ENCODE measurements around the gene SELENON. TPM values are rescaled to one million over a fixed set of nuclear protein-coding genes. Genes with fewer than 3 reads are reported as not detected.
A peak's percentile ranks its signal among the peaks of the same experiment; 100 is the strongest.

SELENON gene
- total and polyA plus RNA-seq, 2 of the 13 experiments (the other 11 are each of a cell fraction or from before 2014, with no cell fraction given) = 3.8 to 8.0 TPM

DNA sequence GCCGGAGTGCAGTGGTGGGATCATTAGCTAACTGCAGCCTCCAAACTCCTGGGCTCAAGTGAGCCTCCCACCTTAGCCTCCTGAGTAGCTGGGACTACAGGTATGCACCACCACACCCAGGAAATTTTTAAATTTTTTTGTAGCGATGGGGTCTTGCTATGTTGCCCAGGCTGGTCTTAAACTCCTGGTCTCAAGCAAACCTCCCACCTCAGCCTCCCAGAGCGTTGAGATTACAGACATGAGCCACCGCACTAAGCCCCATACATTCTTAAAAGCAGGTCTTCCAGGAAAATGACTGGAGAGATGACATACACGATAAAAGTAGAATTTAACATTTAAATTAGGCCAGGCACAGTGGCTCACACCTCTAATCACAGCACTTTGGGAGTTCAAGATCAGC is 33.2 kb downstream of the SELENON start:
- BruUV-seq (replicated peaks) = no TSS peak
- H3K27ac ChIP-seq (ENCODE audit: extremely low read length, insufficient read depth, low read length) = no peak overlapping the region
- peaks cover 31 to 75% of the 10 kb centered on the region in 2 experiments for H3K36me3 ChIP-seq (replicated peaks in 1 of 2; ENCODE audit: control insufficient read depth in 1 of 2, insufficient read depth in 2 of 2, low read length in 2 of 2)
- POLR2A ChIA-PET = no interaction called here
- H2AFZ ChIP-seq (ENCODE audit: low read length) = no peak overlapping the region
- H3K79me2 ChIP-seq (ENCODE audit: insufficient read depth, low read length) = no peaks in the 10 kb centered on the region
- no peak for DNase-seq (ENCODE audit: low spot score)
- TF ChIP-seq ZNF121 (CRISPR knock-in tag; IDR thresholded peaks at IDR 0.05) = peak; percentile 48; the same call in 1 of the 2 replicates
- TF ChIP-seq, protein P1, sequence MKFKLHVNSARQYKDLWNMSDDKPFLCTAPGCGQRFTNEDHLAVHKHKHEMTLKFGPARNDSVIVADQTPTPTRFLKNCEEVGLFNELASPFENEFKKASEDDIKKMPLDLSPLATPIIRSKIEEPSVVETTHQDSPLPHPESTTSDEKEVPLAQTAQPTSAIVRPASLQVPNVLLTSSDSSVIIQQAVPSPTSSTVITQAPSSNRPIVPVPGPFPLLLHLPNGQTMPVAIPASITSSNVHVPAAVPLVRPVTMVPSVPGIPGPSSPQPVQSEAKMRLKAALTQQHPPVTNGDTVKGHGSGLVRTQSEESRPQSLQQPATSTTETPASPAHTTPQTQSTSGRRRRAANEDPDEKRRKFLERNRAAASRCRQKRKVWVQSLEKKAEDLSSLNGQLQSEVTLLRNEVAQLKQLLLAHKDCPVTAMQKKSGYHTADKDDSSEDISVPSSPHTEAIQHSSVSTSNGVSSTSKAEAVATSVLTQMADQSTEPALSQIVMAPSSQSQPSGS (CRISPR knock-in tag; IDR thresholded peaks at IDR 0.05) = no peak
- intact Hi-C loops (cut with micrococcal nuclease; ENCODE audit: unreplicated experiment) = no loop called here
- no peaks in the 10 kb centered on the region for H3K27me3 ChIP-seq (ENCODE audit: control insufficient read depth in 1 of 2, insufficient read depth in 2 of 2, low read length in 2 of 2)
- no peaks in the 10 kb centered on the region for H3K9me3 ChIP-seq (ENCODE audit: low read length)
- H4K20me1 ChIP-seq (ENCODE audit: insufficient read depth, low read length) = no peaks in the 10 kb centered on the region
- no peaks in the 10 kb centered on the region for H3K4me1 ChIP-seq (ENCODE audit: insufficient read depth, low read length)
- no peak for ATAC-seq
- no peak overlapping the region for H3K4me3 ChIP-seq (replicated peaks in 1 of 3; ENCODE audit: insufficient read depth in 1 of 3, low read depth in 2 of 3, low read length in 3 of 3)
- CTCF ChIA-PET (ENCODE audit: low intra/inter-chr PET ratio, low total read pairs) = no interaction called here
- in situ Hi-C loops (cut with HindIII; ENCODE audit: extremely low pct_ligation_motif_present, low pct_unique_long_range_greater_than_20kb) = no loop called here
- no peak for FAIRE-seq
- no peak overlapping the region for H3K9ac ChIP-seq (ENCODE audit: insufficient read depth, low read depth, low read length)
- no peak overlapping the region for H3K4me2 ChIP-seq (ENCODE audit: low read depth, low read length)
- 92% methylated on average over 5 of the region's 5 CpGs for WGBS (ENCODE audit: low lambda C conversion rate)

DNA sequence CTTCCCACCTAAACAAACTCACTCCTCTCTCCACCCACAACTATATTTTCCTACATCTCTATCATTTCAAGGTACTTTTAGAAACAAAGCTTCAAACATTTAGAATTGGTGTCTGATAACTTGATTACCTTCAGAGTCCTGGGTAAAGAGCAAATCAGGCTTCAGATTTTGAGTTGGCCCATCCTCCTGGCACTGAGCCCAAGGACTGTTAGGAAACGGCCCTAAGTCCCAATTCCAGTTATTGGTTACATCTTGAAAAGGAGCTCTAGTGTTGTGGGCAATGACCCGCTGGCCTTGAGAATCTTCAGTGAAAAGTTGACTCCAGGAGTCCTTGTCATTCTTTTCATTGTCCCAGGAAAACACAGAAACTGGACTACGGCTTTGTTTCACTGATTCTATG is 34.9 kb downstream of the SELENON start:
- Histone ChIP-seq H3K4me1 (ENCODE audit: insufficient read depth, low read length) (no peaks in the 10 kb centered on the region), H3K79me2 (ENCODE audit: insufficient read depth, low read length) (peaks cover 6% of the 10 kb centered on the region), H3K4me3 (replicated peaks in 1 of 3; ENCODE audit: insufficient read depth in 1 of 3, low read depth in 2 of 3, low read length in 3 of 3) (no peak overlapping the region), H3K27me3 (ENCODE audit: control insufficient read depth in 1 of 2, insufficient read depth in 2 of 2, low read length in 2 of 2) (no peaks in the 10 kb centered on the region), H2AFZ (ENCODE audit: low read length) (no peak overlapping the region), H3K27ac (ENCODE audit: extremely low read length, insufficient read depth, low read length) (no peak overlapping the region), H3K9ac (ENCODE audit: insufficient read depth, low read depth, low read length) (no peak overlapping the region), H3K4me2 (ENCODE audit: low read depth, low read length) (no peak overlapping the region), H3K9me3 (ENCODE audit: low read length) (no peaks in the 10 kb centered on the region), H4K20me1 (ENCODE audit: insufficient read depth, low read length) (no peaks in the 10 kb centered on the region), H3K36me3 (replicated peaks in 1 of 2; ENCODE audit: control insufficient read depth in 1 of 2, insufficient read depth in 2 of 2, low read length in 2 of 2) (peaks cover 25 to 58% of the 10 kb centered on the region in 2 experiments)
- FAIRE-seq (no peak), ATAC-seq (no peak), DNase-seq (ENCODE audit: low spot score) (no peak)
- TF ChIP-seq CBX5 (CRISPR knock-in tag; IDR thresholded peaks at IDR 0.05; ENCODE audit: borderline replicate concordance) (no peak), TRIM24 (CRISPR knock-in tag; IDR thresholded peaks at IDR 0.05) (no peak), SOX13 (IDR thresholded peaks at IDR 0.05) (no peak), SOX13 (CRISPR knock-in tag; conservative IDR thresholded peaks at IDR 0.05 in 1 of 2, IDR thresholded peaks at IDR 0.05 in 1 of 2) (0 out of 4 replicates have a peak, but pooled peaks of 1 of the 2 experiments have one; percentile 6)
- intact Hi-C loops (cut with micrococcal nuclease; ENCODE audit: unreplicated experiment) = no loop called here
- WGBS (ENCODE audit: low lambda C conversion rate) = 78% methylated on average over 3 of the region's 3 CpGs
- ChIA-PET POLR2A (interaction anchor here (1.2 kb wide), 1 partner anchor 15 kb away, joined by 5 read pairs; the partner anchor contains the start of gene MTFR1L), CTCF (ENCODE audit: low intra/inter-chr PET ratio, low total read pairs) (no interaction called here)
- in situ Hi-C loops (cut with HindIII; ENCODE audit: extremely low pct_ligation_motif_present, low pct_unique_long_range_greater_than_20kb) = loop anchor here (5.0 kb wide), 1 partner anchor 52 kb away; no protein-coding TSS in a partner anchor
- BruUV-seq (replicated peaks) = no TSS peak
